ENCODE data around the gene GLI3.

GRCh38 chr7:42126475-42127231 lies 110.4 kb downstream of the GLI3 start:
- TF ChIP-seq CTCF (IDR thresholded peaks at IDR 0.05) (no peak), POLR2A (IDR thresholded peaks at IDR 0.05) (no peak)
